Measurements from ENCODE around the gene ELFN2. TPM values are rescaled to one million over a fixed set of nuclear protein-coding genes. Genes with fewer than 3 reads are reported as not detected.

ELFN2 gene
- total RNA-seq, 2 donors from 2014 or later, result 1.6 TPM; not detected in 1

DNA sequence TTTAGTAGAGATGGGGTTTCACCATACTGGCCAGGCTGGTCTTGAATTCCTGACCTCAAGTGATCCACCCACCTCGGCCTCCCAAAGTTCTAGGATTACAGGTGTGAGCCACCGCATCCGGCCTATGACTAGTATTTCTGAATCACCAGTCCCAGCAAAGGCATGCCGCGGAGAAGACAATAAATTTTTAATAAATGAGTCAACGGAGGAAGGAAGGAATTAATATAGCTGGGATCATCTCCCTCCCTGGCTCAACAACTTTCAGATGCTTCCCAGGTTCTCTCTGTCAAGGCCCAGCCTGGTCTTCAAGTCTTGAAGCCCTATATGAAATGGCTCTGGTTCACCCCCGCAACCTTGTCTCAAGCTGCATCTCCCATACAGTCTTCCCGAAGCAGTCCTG is 99.3 kb downstream of the ELFN2 start:
- Histone ChIP-seq H3K9me3 (no peaks in the 10 kb centered on the region), H3K27ac (no peak overlapping the region), H3K4me3 (no peak overlapping the region), H3K36me3 (replicated peaks in 1 of 2; ENCODE audit: insufficient read depth in 1 of 2, low read depth in 2 of 2) (no peaks in the 10 kb centered on the region), H3K4me1 (peaks cover 47% of the 10 kb centered on the region), H3K27me3 (peaks cover 0 to 8% of the 10 kb centered on the region in 2 donors)
- intact Hi-C loops (cut with DNase I), result no loop called here
- TF ChIP-seq, protein P1, sequence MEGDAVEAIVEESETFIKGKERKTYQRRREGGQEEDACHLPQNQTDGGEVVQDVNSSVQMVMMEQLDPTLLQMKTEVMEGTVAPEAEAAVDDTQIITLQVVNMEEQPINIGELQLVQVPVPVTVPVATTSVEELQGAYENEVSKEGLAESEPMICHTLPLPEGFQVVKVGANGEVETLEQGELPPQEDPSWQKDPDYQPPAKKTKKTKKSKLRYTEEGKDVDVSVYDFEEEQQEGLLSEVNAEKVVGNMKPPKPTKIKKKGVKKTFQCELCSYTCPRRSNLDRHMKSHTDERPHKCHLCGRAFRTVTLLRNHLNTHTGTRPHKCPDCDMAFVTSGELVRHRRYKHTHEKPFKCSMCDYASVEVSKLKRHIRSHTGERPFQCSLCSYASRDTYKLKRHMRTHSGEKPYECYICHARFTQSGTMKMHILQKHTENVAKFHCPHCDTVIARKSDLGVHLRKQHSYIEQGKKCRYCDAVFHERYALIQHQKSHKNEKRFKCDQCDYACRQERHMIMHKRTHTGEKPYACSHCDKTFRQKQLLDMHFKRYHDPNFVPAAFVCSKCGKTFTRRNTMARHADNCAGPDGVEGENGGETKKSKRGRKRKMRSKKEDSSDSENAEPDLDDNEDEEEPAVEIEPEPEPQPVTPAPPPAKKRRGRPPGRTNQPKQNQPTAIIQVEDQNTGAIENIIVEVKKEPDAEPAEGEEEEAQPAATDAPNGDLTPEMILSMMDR (IDR thresholded peaks at IDR 0.05), result no peak
- no peak for TF ChIP-seq POLR2A (IDR thresholded peaks at IDR 0.05)
- WGBS, 2 donors, result 87% methylated on average over 8 of the region's 8 CpGs
- ATAC-seq, result no peak
- no peak for DNase-seq

DNA sequence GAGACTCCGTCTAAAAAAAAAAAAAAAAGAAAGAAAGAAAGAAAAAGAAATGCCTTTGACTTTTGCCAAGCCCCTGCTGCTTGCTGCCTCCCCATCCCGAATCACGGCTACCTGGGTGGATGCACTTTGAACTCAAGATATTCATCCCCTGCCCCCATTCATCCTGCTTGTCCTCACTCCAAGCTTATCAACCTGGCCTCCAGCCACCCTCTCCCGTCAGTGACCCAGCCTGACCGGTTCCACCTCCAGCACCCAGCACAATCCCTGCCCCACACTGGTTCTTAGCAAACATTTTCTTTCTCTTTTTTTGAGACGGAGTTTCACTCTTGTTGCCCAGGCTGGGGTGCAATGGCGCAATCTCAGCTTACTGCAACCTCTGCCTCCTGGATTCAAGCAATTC is 100.6 kb downstream of the ELFN2 start:
- H3K4me1 ChIP-seq, result peaks cover 47% of the 10 kb centered on the region
- no peaks in the 10 kb centered on the region for H3K36me3 ChIP-seq (replicated peaks in 1 of 2; ENCODE audit: insufficient read depth in 1 of 2, low read depth in 2 of 2)
- DNase-seq (peak; percentile 78 to 89 (median 88)), ATAC-seq (peak; percentile 86)
- H3K27ac ChIP-seq, result peak overlapping the region in 2 of 4 donors; percentile 67 to 72
- peaks cover 0 to 8% of the 10 kb centered on the region in 2 donors for H3K27me3 ChIP-seq
- 9 to 12% methylated on average over 7 of the region's 7 CpGs for WGBS, 2 donors
- intact Hi-C loops (cut with DNase I), result no loop called here
- no peak overlapping the region for H3K4me3 ChIP-seq
- TF ChIP-seq, protein P1 (IDR thresholded peaks at IDR 0.05), result no peak
- TF ChIP-seq POLR2A (IDR thresholded peaks at IDR 0.05), result no peak
- H3K9me3 ChIP-seq, result no peaks in the 10 kb centered on the region

DNA sequence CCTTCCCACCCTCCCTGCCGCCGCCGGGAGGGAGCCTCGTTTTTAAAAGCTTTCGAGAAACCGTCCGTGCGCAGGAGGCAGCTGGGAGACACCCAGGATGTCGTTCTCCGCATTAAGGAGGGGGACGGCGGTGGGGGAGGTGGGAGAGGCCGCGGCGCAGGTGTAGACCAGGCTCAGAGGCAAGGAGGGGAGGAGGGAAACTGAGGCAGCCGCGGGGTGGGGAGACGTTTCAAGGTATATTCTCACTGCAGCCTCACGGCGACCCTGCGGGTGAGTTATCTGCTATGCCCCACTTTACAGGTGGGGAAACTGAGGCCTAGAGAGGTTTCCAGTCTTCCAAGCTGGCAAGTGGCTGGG is 102.3 kb downstream of the ELFN2 start:
- DNase-seq (no peak), ATAC-seq (no peak)
- WGBS, 2 donors, result 6 to 10% methylated on average over 13 to 21 of the region's 21 CpGs
- Histone ChIP-seq H3K4me1 (peaks cover 39% of the 10 kb centered on the region), H3K27me3 (peaks cover 0 to 8% of the 10 kb centered on the region in 2 donors), H3K9me3 (no peaks in the 10 kb centered on the region), H3K36me3 (replicated peaks in 1 of 2; ENCODE audit: insufficient read depth in 1 of 2, low read depth in 2 of 2) (no peaks in the 10 kb centered on the region), H3K4me3 (no peak overlapping the region), H3K27ac (no peak overlapping the region)
- intact Hi-C loops (cut with DNase I), result no loop called here
- TF ChIP-seq POLR2A (IDR thresholded peaks at IDR 0.05), result no peak
- TF ChIP-seq, protein P1 (IDR thresholded peaks at IDR 0.05), result no peak

DNA sequence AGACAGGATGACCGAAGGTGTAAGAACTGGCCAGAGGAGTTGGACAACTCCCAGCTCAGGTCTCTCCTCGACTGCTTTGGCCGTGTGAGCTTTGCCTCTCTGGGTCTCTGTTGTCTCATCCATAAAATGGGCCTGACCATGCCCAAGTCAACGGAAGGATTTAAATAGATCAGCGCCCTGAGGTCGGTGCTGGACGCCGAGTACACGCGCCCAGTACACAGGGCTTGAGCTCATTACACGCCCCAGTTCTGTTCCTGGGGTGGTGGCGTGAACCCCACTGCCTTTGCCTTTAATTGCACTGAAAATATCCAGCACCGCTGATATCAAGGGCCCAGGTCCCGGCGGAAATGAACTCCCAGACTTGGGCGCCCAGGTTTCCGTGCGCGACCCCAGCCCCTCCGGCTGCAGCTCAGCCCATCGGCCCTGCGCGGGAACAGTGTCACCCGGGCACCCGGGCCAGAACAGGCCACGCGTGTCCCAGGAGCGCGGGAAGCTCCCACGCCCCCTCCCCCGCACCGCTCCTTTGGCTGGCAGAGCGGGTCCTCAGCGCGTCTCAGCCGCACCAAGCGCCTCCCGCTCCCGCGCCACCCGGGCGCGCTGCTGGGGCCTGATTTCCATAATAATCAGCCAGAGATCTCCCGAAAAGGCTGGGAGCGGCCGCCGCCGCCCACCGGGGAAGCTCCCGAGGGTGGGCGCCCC is 102.8 kb downstream of the ELFN2 start:
- intact Hi-C loops (cut with DNase I), result no loop called here
- TF ChIP-seq, protein P1 (IDR thresholded peaks at IDR 0.05), result no peak
- no peak for TF ChIP-seq POLR2A (IDR thresholded peaks at IDR 0.05)
- Histone ChIP-seq H3K9me3 (no peaks in the 10 kb centered on the region), H3K36me3 (replicated peaks in 1 of 2; ENCODE audit: insufficient read depth in 1 of 2, low read depth in 2 of 2) (no peaks in the 10 kb centered on the region), H3K27ac (no peak overlapping the region), H3K4me1 (peaks cover 39% of the 10 kb centered on the region), H3K27me3 (peaks cover 0 to 8% of the 10 kb centered on the region in 2 donors), H3K4me3 (no peak overlapping the region)
- DNase-seq (no peak), ATAC-seq (no peak)
- 16 to 19% methylated on average over 5 to 47 of the region's 51 CpGs for WGBS, 2 donors
